Inflammatory macrophage treated with lipopolysaccharide for 1 hour (primary cell): ENCODE results near the gene DAB1.
"Not testable (repeated sequence)": the region's sequence is repeated elsewhere in the genome, so short reads cannot be mapped to it uniquely, and the experiment has no call there.

Source experiments
- DNase-seq, 2 donors: peaks; one replicate each; pipeline ENCODE4 v3.0.0-alpha.2; 2020 to 2022

Gene DAB1

DNA sequence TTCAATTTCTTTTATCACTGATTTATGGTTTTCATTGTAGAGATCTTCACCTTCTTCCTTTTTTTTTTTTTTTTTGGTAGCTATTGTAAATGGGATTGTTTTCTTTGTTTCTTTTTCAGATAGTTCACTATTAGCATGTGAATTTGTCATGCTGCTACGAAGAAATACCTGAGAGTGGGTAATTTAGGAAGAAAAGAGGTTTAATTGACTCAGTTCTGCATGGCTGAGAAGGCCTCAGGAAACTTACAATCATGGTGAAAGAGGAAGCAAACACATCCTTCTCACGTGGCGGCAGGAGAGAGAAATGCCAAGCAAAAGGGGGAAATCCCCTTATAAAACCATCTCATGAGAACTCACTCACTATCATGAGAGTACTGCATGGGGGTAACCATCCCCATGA, 66.4 kb downstream of the DAB1 start:
- DNase-seq, result no peak

DNA sequence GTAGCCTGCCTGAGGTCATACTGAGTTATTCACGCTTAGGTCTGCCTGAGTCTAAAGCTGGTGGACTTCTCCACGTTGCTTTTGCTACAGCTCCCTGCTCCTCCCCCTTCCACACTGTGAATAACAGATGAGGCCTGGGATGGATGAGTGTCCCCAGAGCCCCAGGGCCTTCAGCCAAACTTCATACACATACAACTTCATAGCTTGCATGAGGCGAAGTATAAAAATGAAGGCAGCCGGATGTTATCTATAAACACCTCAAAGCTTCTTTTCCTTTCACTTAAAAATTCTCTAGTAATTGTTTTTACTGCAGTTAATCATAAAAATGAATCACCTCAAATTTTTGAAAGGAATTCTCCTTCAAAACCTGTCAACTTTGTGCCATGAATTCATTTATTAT, 70.2 kb downstream of the DAB1 start:
- DNase-seq, result no peak

- DNase-seq, result no peak
Measured at GRCh38 chr1:57350610-57351009, 73.2 kb downstream of the DAB1 start.

GRCh38 chr1:57348921-57349320, 74.9 kb downstream of the DAB1 start:
- no peak for DNase-seq

- DNase-seq, result no peak
Measured at GRCh38 chr1:57345916-57346315, 77.9 kb downstream of the DAB1 start.

GRCh38 chr1:57344265-57344664, 79.6 kb downstream of the DAB1 start:
- DNase-seq, result no peak

GRCh38 chr1:57343298-57343915, 80.5 kb downstream of the DAB1 start:
- not testable (repeated sequence) for DNase-seq

- no peak for DNase-seq
Measured at GRCh38 chr1:57341721-57342120, 82.1 kb downstream of the DAB1 start.

DNA sequence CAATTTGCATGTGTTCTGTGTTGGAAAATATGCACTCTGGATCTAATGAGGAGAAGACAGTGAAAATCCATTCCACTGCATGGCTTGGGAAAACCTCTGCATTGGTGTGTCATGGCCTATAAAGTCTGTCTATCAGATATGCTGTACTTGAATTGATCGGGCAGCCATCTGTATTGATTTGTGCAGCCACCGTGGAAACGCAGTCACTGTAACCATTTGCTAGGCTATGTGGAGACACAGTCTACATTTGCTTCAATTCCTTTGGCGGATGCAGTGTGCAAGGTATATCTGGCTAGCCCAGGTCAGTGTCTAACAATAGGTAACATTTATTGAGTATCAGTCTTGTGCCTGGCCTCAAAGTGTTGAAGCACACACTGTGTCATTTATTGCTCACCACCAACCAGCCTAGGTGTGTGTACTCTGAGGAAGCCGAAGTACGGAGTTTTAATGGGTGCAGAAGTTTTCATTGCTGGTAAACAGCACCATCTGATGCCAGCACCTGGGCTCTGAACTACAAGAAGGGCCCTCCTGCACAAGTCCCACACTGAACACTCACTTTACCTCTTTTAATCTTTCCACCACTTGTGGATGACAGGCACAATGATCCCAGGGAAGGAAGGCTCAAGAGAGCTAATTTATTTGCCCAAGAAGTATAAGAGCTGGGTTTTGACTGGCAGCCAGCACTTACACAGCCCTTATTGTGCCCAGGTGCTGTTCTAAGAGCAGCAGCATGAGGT, 83.4 kb downstream of the DAB1 start:
- DNase-seq, result no peak

DNA sequence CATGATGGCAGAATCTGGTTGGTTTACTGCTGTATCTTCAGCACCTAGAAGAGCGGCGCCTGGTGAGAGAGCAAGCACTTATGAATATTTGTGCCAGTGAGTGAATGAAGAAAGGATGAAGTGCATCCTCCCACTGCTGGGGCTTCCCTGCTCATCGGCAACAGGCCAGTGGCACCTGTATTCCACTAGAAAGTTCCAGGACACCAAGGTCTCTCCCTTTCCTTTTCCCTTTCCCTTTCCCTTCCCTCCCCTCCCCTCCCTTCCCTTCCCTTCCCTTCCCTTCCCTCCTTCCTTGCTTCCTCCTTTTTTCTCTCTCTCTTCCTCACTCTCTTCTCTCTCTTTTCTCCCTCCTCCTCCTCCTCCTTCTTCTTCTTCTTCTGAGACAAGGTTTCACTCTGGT, 86.2 kb downstream of the DAB1 start:
- no peak for DNase-seq

- no peak for DNase-seq
Measured at GRCh38 chr1:57336793-57337192, 87.1 kb downstream of the DAB1 start.

DNA sequence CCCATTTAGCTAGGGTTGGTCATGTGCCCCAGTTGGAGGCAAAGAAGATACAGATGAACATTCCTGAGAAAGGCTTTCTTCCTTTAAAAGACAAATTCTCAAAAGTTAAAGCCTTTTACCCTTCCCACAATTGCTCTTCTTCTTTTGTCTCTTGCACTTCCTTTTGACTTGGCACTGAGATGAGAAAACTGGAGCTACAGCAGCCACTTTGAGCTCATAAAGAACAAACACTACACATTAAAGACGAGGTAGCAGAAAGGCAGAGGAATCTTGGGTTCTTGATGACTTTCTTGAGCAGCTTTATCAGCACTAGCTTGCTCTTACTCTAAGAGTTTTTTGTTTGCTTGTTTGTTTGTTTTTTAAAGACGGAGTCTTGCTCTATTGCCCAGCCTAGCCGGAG, 92.2 kb downstream of the DAB1 start:
- no peak for DNase-seq

DNA sequence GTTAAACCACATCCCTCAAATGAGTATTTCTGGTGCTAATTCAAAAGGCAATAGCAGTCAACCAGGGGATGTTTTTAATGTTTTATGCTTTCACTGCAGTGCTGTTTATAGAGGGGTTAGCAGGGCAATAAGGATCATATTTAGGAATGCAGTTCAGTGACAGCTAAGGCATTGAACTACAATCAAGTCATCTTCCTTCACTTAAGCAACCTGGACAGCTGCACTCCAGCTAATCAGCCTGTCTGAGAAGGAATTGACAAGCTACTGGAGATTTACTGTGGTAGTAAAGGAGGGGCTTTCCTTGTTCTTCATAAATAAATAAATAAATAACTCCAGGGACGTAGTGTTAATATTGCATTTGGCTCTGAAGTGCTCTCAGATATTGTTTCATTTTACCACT, 93.9 kb downstream of the DAB1 start:
- no peak for DNase-seq

GRCh38 chr1:57329001-57329527, 94.8 kb downstream of the DAB1 start:
- no peak for DNase-seq

DNA sequence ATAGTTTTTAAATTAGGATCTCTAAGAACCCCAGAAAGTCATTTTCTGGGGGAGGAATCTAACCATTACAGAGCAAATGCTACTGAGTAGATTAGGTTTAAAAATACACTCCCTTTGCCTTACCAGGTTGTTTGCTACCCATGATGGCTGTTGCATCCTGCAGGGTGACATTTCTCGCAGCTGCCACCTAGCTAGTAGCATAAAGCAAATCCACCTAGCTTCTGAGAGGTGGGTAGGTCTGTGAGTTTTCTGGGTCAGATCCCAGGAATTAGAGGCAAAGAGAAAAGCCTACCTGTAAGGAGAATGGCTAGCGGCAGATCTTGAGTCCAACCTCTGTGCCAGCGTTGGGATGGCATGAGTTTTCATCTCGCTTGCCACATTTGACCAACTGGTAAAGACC, 95.9 kb downstream of the DAB1 start:
- no peak for DNase-seq

DNA sequence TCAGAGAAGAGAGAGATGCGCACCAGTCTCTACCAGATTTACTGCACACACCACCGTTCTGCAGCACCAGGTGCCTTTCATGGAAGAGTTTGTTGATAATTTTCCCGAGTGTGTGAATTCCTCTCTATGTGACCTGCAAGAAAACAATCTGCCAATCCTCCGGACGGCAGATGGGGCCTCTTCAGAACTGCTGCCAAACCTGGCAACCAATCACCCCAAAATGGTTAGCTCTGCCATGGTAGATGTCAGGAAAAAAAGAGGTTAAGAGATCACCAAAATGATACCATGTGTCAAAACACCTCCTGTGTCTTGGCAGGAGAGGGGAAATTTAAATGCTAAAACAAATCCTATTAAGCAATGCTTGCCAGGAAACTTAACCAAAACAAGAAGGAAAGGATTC, 96.5 kb downstream of the DAB1 start:
- no peak for DNase-seq

DNA sequence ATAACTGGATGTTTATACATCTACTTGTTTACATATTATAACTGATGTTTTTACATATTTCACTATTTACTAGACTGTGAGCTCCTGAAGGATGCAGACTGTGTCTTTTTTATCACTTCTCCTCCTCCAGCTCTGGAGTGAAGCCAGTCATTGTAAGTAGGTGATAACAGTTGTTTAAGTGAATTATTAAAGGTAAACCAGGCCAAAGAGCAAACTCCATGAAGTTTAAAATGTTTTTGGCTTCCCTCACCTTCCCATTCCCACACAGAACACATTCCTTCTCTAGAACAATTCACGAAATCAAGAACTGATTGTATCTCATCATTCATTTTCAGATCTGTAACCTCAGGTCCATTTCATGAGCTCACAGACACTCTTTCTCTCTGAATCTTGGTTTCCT, 98.3 kb downstream of the DAB1 start:
- DNase-seq, result no peak

DNA sequence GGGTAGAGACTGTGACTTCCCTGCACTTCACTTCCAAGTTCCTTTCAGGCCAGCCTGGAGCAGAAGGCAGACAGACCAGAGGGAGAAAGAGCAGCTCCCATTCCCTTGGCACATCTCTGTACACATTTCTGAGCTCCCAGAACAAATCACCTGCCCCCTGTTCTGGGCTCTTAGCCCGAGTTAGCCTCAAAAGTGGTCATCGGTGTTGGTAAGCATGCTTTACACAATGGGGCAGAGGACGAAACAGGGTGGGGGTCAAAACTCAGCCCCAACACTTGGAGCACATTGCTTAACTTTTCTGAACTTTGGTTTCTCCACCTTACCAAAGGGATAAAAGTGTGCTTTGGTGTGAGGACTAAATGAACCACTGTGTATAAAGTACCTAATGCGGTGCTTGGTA, 98.7 kb downstream of the DAB1 start:
- DNase-seq, result no peak

GRCh38 chr1:57324388-57324787, 99.5 kb downstream of the DAB1 start:
- DNase-seq, result no peak

- no peak for DNase-seq
Measured at GRCh38 chr1:57321776-57322175, 102.1 kb downstream of the DAB1 start.

- DNase-seq, result no peak
Measured at GRCh38 chr1:57319791-57320190, 104.1 kb downstream of the DAB1 start.

GRCh38 chr1:57319165-57319564, 104.7 kb downstream of the DAB1 start:
- no peak for DNase-seq

- DNase-seq, result no peak
Measured at GRCh38 chr1:57316861-57317260, 107.0 kb downstream of the DAB1 start.

- no peak for DNase-seq
Measured at GRCh38 chr1:57316291-57316690, 107.6 kb downstream of the DAB1 start.

DNA sequence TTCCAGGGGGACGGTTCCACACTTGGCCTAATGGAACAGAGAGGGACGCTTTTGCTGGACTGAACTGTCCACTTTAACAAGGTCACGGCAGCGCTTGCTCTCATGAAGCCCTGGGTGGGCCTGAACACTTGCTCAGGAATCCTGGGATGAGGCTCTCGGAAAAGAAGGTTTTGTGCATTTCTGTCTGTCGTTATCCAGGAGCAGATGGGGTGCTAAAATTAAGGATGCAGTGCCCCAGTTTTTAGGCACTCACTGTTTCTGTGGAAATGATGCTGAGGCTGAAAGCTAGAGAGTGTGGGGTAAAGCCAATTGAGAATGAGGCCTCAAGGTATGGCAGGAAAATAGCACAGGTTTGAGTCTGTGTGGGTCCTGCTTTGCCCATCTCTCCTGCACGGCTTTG, 111.0 kb downstream of the DAB1 start:
- DNase-seq, result no peak
